Activated CD8-positive, alpha-beta memory T cell treated with anti-CD3 and anti-CD28 coated beads, Interleukin-2, amount 10 ng/mL, durations not matched to agents 7 days and 5 days (primary cell): Measurements from ENCODE around the gene RAB3IP. TPM values are rescaled to one million over a fixed set of nuclear protein-coding genes. Genes with fewer than 3 reads are reported as not detected.

Experiments used
- ATAC-seq: fragments of 150-1000 bp; cut with Tn5 transposase; one replicate; pipeline ENCODE4 v1.10.0; 2021; ENCODE audit warnings: moderate library complexity
- CTCF ChIA-PET: fragments of 350-600 bp; sonication (Branson Sonifier 250); formaldehyde crosslinking; loops from one replicate; lab custom pipeline; 2021; ENCODE audit warnings: antibody characterized with exemption; lab: Charles Lee
- DNase-seq: peaks from one replicate; pipeline ENCODE4 v3.0.0-alpha.2; 2020
- H3K27ac Mint-ChIP-seq: one replicate; pipeline ENCODE4 v1.8.0; 2021; ENCODE audit warnings: mild to moderate bottlenecking, mixed read lengths
- H3K27me3 Mint-ChIP-seq: one replicate; pipeline ENCODE4 v1.8.0; 2021; ENCODE audit warnings: mixed read lengths
- H3K36me3 Mint-ChIP-seq: one replicate; pipeline ENCODE4 v1.8.0; 2021; ENCODE audit warnings: mild to moderate bottlenecking, mixed read lengths
- H3K4me1 Mint-ChIP-seq: one replicate; pipeline ENCODE4 v1.8.0; 2021; ENCODE audit warnings: mixed read lengths
- H3K4me3 Mint-ChIP-seq: one replicate; pipeline ENCODE4 v1.8.0; 2021; ENCODE audit warnings: mild to moderate bottlenecking, moderate library complexity, mixed read lengths
- H3K9me3 Mint-ChIP-seq: one replicate; pipeline ENCODE4 v1.8.0; 2022; ENCODE audit warnings: low read depth, mixed read lengths
- total RNA-seq, 2 experiments: library from RNA; stranded (reverse); gene quantifications; one replicate each; pipeline ENCODE4 v1.2.3, GENCODE V29; 2021

RAB3IP gene, protein sequence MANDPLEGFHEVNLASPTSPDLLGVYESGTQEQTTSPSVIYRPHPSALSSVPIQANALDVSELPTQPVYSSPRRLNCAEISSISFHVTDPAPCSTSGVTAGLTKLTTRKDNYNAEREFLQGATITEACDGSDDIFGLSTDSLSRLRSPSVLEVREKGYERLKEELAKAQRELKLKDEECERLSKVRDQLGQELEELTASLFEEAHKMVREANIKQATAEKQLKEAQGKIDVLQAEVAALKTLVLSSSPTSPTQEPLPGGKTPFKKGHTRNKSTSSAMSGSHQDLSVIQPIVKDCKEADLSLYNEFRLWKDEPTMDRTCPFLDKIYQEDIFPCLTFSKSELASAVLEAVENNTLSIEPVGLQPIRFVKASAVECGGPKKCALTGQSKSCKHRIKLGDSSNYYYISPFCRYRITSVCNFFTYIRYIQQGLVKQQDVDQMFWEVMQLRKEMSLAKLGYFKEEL
- 10 to 100 TPM; 19.3 to 25.0 TPM for total RNA-seq

GRCh38 chr12:69738351-69739286 is at the start of gene RAB3IP:
Gene RAB3IP, plus strand, starts transcription at chr12:69738860. Its CDS starts 16,549 bp downstream, at chr12:69755409.
- Mint-ChIP-seq H3K4me3 (peak within 1 kb of the TSS; percentile 78), H3K9me3 (no peaks in the 10 kb centered on the region), H3K4me1 (peaks cover 16% of the 10 kb centered on the region), H3K36me3 (peaks cover 1% of the 10 kb centered on the region), H3K27me3 (peaks cover 28% of the 10 kb centered on the region), H3K27ac (peak within 1 kb of the TSS; percentile 64)
- ATAC-seq, result peak; percentile 89
- DNase-seq, result peak; percentile 93
- CTCF ChIA-PET, result interaction anchor here (0.7 to 1.8 kb wide), 6 partner anchors 11 to 100 kb away, joined by 3 to 4 read pairs (median 3); no protein-coding TSS in a partner anchor

DNA sequence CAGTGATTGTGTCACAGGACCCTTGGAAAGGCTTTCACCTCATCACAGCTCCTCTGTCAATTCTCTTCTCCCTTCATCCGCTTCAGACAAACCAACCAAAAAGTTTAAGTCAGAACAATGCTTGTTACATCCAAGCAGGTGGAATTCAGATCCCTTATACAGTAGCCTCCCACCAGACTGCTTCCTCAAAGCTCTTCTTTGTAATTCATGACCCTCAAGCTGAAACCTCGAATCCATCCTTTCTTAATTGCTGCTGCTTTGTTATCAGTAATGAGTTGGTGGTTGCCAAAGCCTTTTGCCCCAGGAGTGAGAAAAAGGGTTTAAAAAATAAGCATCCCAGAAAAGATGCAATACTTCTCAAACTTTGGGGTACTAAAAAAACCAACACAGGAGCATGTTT is 49.0 kb upstream of the RAB3IP start:
- Mint-ChIP-seq H3K36me3 (no peaks in the 10 kb centered on the region), H3K4me3 (no peak overlapping the region), H3K27ac (no peak overlapping the region), H3K9me3 (no peaks in the 10 kb centered on the region), H3K27me3 (peaks cover 26% of the 10 kb centered on the region), H3K4me1 (peaks cover 9% of the 10 kb centered on the region)
- ATAC-seq (no peak), DNase-seq (no peak)
- CTCF ChIA-PET, result no interaction called here

- DNase-seq (no peak), ATAC-seq (no peak)
- H3K9me3 Mint-ChIP-seq, result no peaks in the 10 kb centered on the region
- CTCF ChIA-PET, result no interaction called here
- no peaks in the 10 kb centered on the region for H3K36me3 Mint-ChIP-seq
- peaks cover 6% of the 10 kb centered on the region for H3K4me1 Mint-ChIP-seq
- H3K4me3 Mint-ChIP-seq, result no peak overlapping the region
- H3K27ac Mint-ChIP-seq, result no peak overlapping the region
- H3K27me3 Mint-ChIP-seq, result peaks cover 16% of the 10 kb centered on the region
These were observed 44.5 kb upstream of the RAB3IP start for GRCh38 chr12:69694123-69694522.

GRCh38 chr12:69698054-69698453 is 40.6 kb upstream of the RAB3IP start:
- H3K9me3 Mint-ChIP-seq, result no peaks in the 10 kb centered on the region
- peaks cover 11% of the 10 kb centered on the region for H3K27me3 Mint-ChIP-seq
- H3K36me3 Mint-ChIP-seq, result peaks cover 1% of the 10 kb centered on the region
- CTCF ChIA-PET, result no interaction called here
- H3K4me1 Mint-ChIP-seq, result no peaks in the 10 kb centered on the region
- no peak overlapping the region for H3K4me3 Mint-ChIP-seq
- H3K27ac Mint-ChIP-seq, result no peak overlapping the region
- DNase-seq (no peak), ATAC-seq (no peak)

- DNase-seq (no peak), ATAC-seq (no peak)
- Mint-ChIP-seq H3K4me3 (no peak within 1 kb of the TSS), H3K9me3 (no peaks in the 10 kb centered on the region), H3K4me1 (no peaks in the 10 kb centered on the region), H3K27ac (no peak within 1 kb of the TSS), H3K27me3 (peaks cover 11% of the 10 kb centered on the region), H3K36me3 (peaks cover 1% of the 10 kb centered on the region)
- CTCF ChIA-PET, result no interaction called here
These were observed 39.7 kb upstream of the RAB3IP start, which contains the start of gene BEST3 for GRCh38 chr12:69698769-69699540. Gene BEST3, minus strand, starts transcription at chr12:69699303. Its CDS starts 1,505 bp downstream, at chr12:69697798.

DNA sequence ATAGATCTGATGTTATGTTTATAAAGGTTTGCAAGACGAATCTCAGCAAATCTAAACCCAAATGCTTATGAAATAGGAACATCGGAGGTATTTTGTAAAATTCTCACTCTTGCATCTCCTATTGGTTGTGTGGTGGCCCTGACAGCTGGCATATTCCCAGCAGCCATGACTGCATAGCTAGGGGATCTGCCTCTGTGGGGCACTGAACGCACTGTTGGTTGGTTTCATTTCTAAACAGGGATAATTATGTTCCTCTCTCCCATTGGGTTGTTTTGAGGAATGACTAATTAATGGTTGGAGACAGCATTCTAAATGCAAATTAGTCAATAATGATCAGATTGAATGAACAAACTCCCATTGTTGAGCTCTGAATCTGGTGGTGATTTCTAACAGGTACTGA is 36.8 kb upstream of the RAB3IP start:
- Mint-ChIP-seq H3K9me3 (no peaks in the 10 kb centered on the region), H3K4me3 (no peak overlapping the region), H3K27me3 (peaks cover 14% of the 10 kb centered on the region), H3K27ac (no peak overlapping the region), H3K36me3 (peaks cover 1% of the 10 kb centered on the region), H3K4me1 (no peaks in the 10 kb centered on the region)
- no peak for ATAC-seq
- CTCF ChIA-PET, result no interaction called here
- no peak for DNase-seq

- Mint-ChIP-seq H3K27ac (no peak overlapping the region), H3K4me3 (no peak overlapping the region), H3K27me3 (peaks cover 13% of the 10 kb centered on the region), H3K9me3 (no peaks in the 10 kb centered on the region), H3K36me3 (peaks cover 1% of the 10 kb centered on the region), H3K4me1 (no peaks in the 10 kb centered on the region)
- ATAC-seq, result no peak
- CTCF ChIA-PET, result no interaction called here
- no peak for DNase-seq
These were observed 35.5 kb upstream of the RAB3IP start for GRCh38 chr12:69703146-69703642.

- no peaks in the 10 kb centered on the region for H3K9me3 Mint-ChIP-seq
- ATAC-seq, result no peak
- CTCF ChIA-PET, result interaction anchor here (0.8 kb wide), 1 partner anchor 194 kb away, joined by 3 read pairs; no protein-coding TSS in a partner anchor
- H3K4me1 Mint-ChIP-seq, result no peaks in the 10 kb centered on the region
- no peak overlapping the region for H3K4me3 Mint-ChIP-seq
- no peak overlapping the region for H3K27ac Mint-ChIP-seq
- peaks cover 11% of the 10 kb centered on the region for H3K27me3 Mint-ChIP-seq
- peaks cover 1% of the 10 kb centered on the region for H3K36me3 Mint-ChIP-seq
- no peak for DNase-seq
These were observed 34.3 kb upstream of the RAB3IP start for GRCh38 chr12:69704357-69704756.

GRCh38 chr12:69708649-69709048 is 30.0 kb upstream of the RAB3IP start:
- ATAC-seq, result no peak
- Mint-ChIP-seq H3K27ac (no peak overlapping the region), H3K4me3 (no peak overlapping the region), H3K9me3 (no peaks in the 10 kb centered on the region), H3K36me3 (no peaks in the 10 kb centered on the region), H3K27me3 (peaks cover 19% of the 10 kb centered on the region), H3K4me1 (no peaks in the 10 kb centered on the region)
- DNase-seq, result no peak
- CTCF ChIA-PET, result no interaction called here

DNA sequence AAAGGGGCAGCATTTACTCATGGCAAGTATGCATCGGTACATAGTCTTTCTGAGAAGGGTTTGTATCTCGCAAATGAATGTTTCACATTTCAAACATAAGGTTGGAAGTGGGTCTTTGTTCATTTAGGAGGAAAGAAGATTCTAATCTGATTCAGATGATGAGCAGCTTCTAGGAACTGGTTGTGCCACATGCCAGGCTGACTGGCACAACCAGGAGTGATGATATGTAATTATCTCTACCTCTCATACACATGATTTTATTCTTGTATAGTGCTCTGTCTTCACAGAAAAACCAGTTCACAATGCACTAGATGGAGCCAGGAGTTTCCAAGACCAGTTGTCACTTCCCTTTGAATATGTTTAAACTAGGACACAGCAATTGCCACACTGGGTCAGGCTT is 25.8 kb upstream of the RAB3IP start:
- Mint-ChIP-seq H3K4me1 (no peaks in the 10 kb centered on the region), H3K36me3 (no peaks in the 10 kb centered on the region), H3K4me3 (no peak overlapping the region), H3K9me3 (no peaks in the 10 kb centered on the region), H3K27me3 (peaks cover 17% of the 10 kb centered on the region), H3K27ac (no peak overlapping the region)
- DNase-seq (no peak), ATAC-seq (no peak)
- CTCF ChIA-PET, result no interaction called here

DNA sequence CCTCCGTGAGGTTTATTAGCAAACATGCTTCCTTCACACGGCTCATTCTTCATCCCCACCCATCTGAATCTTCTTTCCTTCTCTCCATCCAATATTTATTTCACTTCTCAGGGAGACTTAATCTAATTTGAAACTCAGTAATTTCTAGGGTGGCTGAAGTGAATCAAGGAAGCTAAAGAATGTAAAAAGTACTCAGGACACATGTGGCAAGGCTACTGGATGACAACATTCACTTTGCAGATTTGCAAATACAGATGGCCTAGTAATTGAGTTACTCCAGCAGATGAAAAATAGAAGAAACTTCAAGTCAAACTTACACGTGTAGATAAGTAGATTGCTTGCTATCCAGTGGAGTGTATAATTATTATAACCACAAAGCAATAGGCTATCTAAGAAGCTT is 24.1 kb upstream of the RAB3IP start:
- no peaks in the 10 kb centered on the region for H3K9me3 Mint-ChIP-seq
- ATAC-seq (no peak), DNase-seq (no peak)
- no peaks in the 10 kb centered on the region for H3K4me1 Mint-ChIP-seq
- H3K27me3 Mint-ChIP-seq, result peaks cover 17% of the 10 kb centered on the region
- no peaks in the 10 kb centered on the region for H3K36me3 Mint-ChIP-seq
- CTCF ChIA-PET, result no interaction called here
- H3K4me3 Mint-ChIP-seq, result no peak overlapping the region
- no peak overlapping the region for H3K27ac Mint-ChIP-seq

DNA sequence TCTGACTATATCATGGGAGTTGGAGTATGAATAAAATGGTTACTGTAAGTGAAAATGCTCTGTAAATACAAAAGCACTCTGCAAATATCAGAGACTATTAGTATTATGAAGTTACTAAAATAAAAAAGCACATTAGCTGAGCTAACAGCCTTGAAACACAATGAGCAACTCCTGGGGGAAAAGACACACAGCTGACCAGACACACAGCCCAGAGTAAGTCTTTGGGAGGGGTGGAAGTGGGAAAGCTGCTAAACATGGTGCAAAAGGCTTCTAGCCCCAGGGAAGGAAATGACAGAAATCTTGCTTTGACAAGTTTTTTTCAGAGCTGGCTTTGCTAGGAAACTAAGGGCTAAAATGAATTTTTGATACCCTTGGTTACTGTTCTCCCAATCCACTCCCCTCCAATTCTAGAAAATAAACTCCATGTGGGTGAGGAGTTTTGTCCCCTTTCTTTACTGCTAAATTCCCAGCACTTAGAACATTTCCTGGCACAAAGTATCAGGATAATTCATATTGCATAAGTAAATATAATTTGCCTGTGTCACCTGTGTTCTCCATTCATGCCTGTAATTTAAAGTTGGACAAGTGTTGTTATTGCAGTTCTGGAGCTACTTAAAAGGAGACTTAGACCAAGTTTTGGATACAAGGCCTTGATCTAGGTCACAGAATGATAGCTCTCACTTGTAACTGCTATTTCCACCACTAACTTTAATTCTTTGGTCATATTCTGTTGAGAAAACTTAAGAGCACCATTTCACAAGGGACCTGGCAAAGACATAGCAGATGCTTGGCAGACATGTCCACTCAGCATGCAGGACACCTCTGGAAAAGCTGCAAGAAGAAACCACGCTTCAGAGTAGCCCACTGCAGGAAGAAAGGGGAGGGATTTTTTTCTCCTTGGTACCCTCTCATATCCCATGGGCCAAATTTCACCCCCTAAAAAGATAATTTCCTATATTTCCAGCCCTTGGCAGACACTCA is 19.0 kb upstream of the RAB3IP start:
- DNase-seq, result no peak
- Mint-ChIP-seq H3K27me3 (peaks cover 33% of the 10 kb centered on the region), H3K4me1 (no peaks in the 10 kb centered on the region), H3K9me3 (no peaks in the 10 kb centered on the region), H3K36me3 (no peaks in the 10 kb centered on the region), H3K4me3 (no peak overlapping the region), H3K27ac (no peak overlapping the region)
- CTCF ChIA-PET, result no interaction called here
- ATAC-seq, result no peak
